Skeletal muscle tissue (tissue), 4 donors: ENCODE measurements around the gene DCLRE1A. TPM values are rescaled to one million over a fixed set of nuclear protein-coding genes. Genes with fewer than 3 reads are reported as not detected.

Experiments
- H3K27ac ChIP-seq: one replicate; pipeline ENCODE4 v1.7.0; 2013; ENCODE audit warnings: mild to moderate bottlenecking, low read depth, low read length, inconsistent platforms
- H3K27me3 ChIP-seq, 3 donors: one replicate each; pipeline ENCODE4 v1.7.0; 2013; ENCODE audit warnings: low read length in 3 of 3; ENCODE audit not compliant: control insufficient read depth in 3 of 3, insufficient read depth in 3 of 3
- H3K36me3 ChIP-seq, 3 donors: one replicate each; pipeline ENCODE4 v1.7.0; 2013; ENCODE audit warnings: low read length in 3 of 3; ENCODE audit not compliant: control insufficient read depth in 3 of 3, insufficient read depth in 3 of 3
- H3K4me1 ChIP-seq, 3 donors: one replicate each; pipeline ENCODE4 v1.7.0; 2013; ENCODE audit warnings: low read length in 3 of 3, mild to moderate bottlenecking in 3 of 3; ENCODE audit not compliant: control insufficient read depth in 3 of 3, insufficient read depth in 3 of 3
- H3K4me3 ChIP-seq, 3 donors: one replicate each; pipeline ENCODE4 v1.7.0; 2013; ENCODE audit warnings: low read length in 3 of 3
- H3K9ac ChIP-seq, 3 donors: one replicate each; pipeline ENCODE4 v1.7.0; 2013; ENCODE audit warnings: low read length in 3 of 3, mild to moderate bottlenecking in 3 of 3, moderate library complexity in 2 of 3, low read depth in 1 of 3
- H3K9me3 ChIP-seq, 3 donors: one replicate each; pipeline ENCODE4 v1.7.0; 2013; ENCODE audit warnings: low read length in 3 of 3; ENCODE audit not compliant: control insufficient read depth in 3 of 3
- total RNA-seq: library from RNA; depleted of rRNA; stranded (reverse); fragments of >200 nt; gene quantifications from one replicate; pipeline ENCODE4 v1.2.3, GENCODE V29; 2014
- donor health status: Osteomylitis.

DCLRE1A gene
- total RNA-seq, 1 donor from 2014 or later: 5.2 TPM

- no peaks in the 10 kb centered on the region for H3K4me1 ChIP-seq
- H3K9ac ChIP-seq: no peak overlapping the region
- no peaks in the 10 kb centered on the region for H3K27me3 ChIP-seq
- no peaks in the 10 kb centered on the region for H3K9me3 ChIP-seq
- H3K36me3 ChIP-seq: peaks cover 0 to 20% (median 6%) of the 10 kb centered on the region in 3 donors
- H3K27ac ChIP-seq: no peak overlapping the region
- no peak overlapping the region for H3K4me3 ChIP-seq
Observed at GRCh38 chr10:113882240-113882639, 28.4 kb upstream of the DCLRE1A start.

- peaks cover 0 to 16% (median 0%) of the 10 kb centered on the region in 3 donors for H3K36me3 ChIP-seq
- H3K27ac ChIP-seq: no peak overlapping the region
- H3K4me3 ChIP-seq: no peak overlapping the region
- H3K27me3 ChIP-seq: no peaks in the 10 kb centered on the region
- no peaks in the 10 kb centered on the region for H3K4me1 ChIP-seq
- no peaks in the 10 kb centered on the region for H3K9me3 ChIP-seq
- no peak overlapping the region for H3K9ac ChIP-seq
Observed at GRCh38 chr10:113880236-113880635, 26.4 kb upstream of the DCLRE1A start.

DNA sequence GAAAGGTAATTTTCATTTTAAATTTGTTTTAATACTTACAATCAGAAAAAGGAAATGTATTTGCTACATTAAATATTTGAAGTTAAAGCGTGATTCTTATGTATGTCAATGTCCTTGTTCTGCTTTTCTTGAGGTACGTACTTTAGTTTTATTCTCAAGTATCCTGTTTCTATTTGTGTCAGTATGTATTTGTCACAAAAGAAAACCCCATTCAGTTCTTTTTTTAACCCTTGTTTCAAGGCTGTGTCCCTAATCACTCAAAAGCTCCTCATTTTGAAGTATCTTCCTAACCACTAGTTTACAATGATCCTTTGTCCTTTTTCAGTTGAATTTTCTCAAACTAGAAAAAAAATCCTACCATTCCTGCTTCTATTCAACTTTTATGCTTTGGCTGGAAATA is 25.8 kb upstream of the DCLRE1A start:
- no peak overlapping the region for H3K9ac ChIP-seq
- H3K27me3 ChIP-seq: no peaks in the 10 kb centered on the region
- H3K36me3 ChIP-seq: peaks cover 0 to 13% (median 0%) of the 10 kb centered on the region in 3 donors

GRCh38 chr10:113876461-113876860 is 22.6 kb upstream of the DCLRE1A start:
- peaks cover 0 to 6% (median 3%) of the 10 kb centered on the region in 3 donors for H3K9me3 ChIP-seq
- H3K4me3 ChIP-seq: no peak overlapping the region
- no peaks in the 10 kb centered on the region for H3K4me1 ChIP-seq
- H3K36me3 ChIP-seq: peaks cover 0 to 8% (median 5%) of the 10 kb centered on the region in 3 donors
- H3K27ac ChIP-seq: no peak overlapping the region
- no peak overlapping the region for H3K9ac ChIP-seq
- H3K27me3 ChIP-seq: no peaks in the 10 kb centered on the region

More for the DNA sequence above, 25.8 kb upstream of the DCLRE1A start:
- Histone ChIP-seq H3K4me1 (no peaks in the 10 kb centered on the region), H3K4me3 (no peak overlapping the region), H3K27ac (no peak overlapping the region), H3K9me3 (no peaks in the 10 kb centered on the region)

DNA sequence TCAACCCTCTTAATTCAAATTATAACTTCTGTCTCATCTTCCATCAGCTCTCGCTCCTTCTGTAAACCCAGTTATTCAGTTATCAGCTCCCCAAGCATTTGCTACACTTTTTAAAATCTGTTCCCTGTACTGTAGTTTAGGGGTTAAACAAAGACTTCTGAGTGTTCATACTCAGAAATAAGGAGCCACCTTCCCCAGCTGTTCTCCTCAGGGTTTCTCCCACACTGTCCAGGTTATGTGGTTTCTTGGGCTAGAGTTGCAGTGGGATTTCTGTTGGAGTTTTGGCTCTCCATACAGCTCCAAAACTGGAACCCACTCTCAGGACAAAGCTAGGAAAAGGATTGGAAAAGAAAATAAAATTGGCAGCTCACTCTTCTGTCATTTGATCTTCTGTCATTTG is 21.3 kb upstream of the DCLRE1A start:
- Histone ChIP-seq H3K27ac (no peak overlapping the region), H3K9me3 (peaks cover 0 to 6% (median 3%) of the 10 kb centered on the region in 3 donors), H3K4me1 (no peaks in the 10 kb centered on the region), H3K4me3 (no peak overlapping the region), H3K27me3 (no peaks in the 10 kb centered on the region), H3K9ac (no peak overlapping the region), H3K36me3 (peaks cover 0 to 8% (median 5%) of the 10 kb centered on the region in 3 donors)

GRCh38 chr10:113872139-113873030 is 18.5 kb upstream of the DCLRE1A start:
- H3K27me3 ChIP-seq: no peaks in the 10 kb centered on the region
- H3K9ac ChIP-seq: no peak overlapping the region
- H3K9me3 ChIP-seq: peaks cover 0 to 6% (median 3%) of the 10 kb centered on the region in 3 donors
- no peak overlapping the region for H3K4me3 ChIP-seq
- H3K4me1 ChIP-seq: no peaks in the 10 kb centered on the region
- H3K36me3 ChIP-seq: peaks cover 0 to 6% (median 5%) of the 10 kb centered on the region in 3 donors
- H3K27ac ChIP-seq: no peak overlapping the region

DNA sequence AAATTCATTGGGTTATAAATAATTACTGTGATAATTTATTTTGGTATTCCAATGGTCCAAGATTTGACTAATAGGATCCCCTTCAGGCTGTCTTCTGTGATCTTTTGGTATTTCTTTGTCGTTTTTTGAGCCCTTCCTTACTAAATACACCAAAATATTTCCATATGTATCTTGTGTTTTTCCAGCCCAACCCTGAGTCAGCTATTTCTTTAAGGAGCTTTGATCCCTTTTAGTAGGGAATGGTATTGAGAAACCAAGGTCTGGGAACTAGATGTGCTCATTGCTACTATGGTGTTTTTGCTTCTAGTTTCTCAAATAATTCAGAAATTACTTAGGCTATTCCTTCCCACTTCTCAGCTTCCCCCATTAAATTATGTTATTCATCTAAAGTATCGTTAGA is 15.9 kb upstream of the DCLRE1A start:
- H3K36me3 ChIP-seq: peaks cover 0 to 5% (median 3%) of the 10 kb centered on the region in 3 donors
- no peak overlapping the region for H3K4me3 ChIP-seq
- H3K4me1 ChIP-seq: no peaks in the 10 kb centered on the region
- H3K27me3 ChIP-seq: no peaks in the 10 kb centered on the region
- H3K9me3 ChIP-seq: peaks cover 0 to 6% (median 3%) of the 10 kb centered on the region in 3 donors
- H3K27ac ChIP-seq: no peak overlapping the region
- H3K9ac ChIP-seq: no peak overlapping the region

- H3K4me1 ChIP-seq: no peaks in the 10 kb centered on the region
- H3K27me3 ChIP-seq: no peaks in the 10 kb centered on the region
- H3K27ac ChIP-seq: no peak overlapping the region
- H3K36me3 ChIP-seq: peaks cover 0 to 5% (median 4%) of the 10 kb centered on the region in 3 donors
- peaks cover 0 to 2% (median under 1%) of the 10 kb centered on the region in 3 donors for H3K9me3 ChIP-seq
- H3K9ac ChIP-seq: no peak overlapping the region
- no peak overlapping the region for H3K4me3 ChIP-seq
Observed at GRCh38 chr10:113867904-113868303, 14.0 kb upstream of the DCLRE1A start.

DNA sequence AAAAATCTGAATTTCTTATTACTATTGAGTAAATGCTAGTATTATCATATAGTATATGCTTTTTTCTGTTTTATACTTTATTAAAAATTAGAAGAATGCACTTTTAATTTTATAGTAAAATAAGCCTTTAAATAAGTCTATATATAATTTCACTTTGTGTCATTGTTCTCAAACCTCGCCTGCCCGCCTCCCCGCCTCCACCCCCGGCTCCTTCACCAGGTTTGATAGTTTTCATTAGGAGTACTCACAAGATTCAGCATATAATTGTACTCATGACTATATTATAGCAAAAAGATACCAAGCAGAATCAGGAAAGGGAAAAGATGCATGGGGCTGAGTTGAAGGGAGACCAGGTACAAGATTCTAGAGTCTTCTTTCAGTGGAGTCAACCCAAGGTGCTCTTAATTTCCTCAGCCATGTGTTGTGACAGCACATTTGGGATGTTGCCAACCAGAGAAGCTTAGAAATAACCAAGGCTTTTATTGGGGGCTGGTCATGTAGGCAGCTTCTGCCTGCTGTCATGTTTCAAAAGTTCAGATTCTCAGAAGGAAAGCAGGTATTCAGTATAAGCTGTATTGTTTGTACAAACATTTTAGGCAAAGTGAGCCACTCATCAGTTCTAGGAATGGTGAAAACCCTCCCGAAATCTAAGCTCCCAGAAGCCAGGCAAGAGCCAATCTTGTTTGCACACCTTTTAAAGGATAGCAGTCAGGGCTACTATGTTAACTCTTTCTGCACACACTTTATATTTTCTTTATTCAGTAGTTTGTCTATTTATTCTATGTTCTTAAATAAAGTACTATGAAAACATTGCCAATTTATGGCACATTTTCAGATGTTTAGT is 12.9 kb upstream of the DCLRE1A start:
- Histone ChIP-seq H3K4me3 (no peak overlapping the region), H3K9ac (no peak overlapping the region), H3K27me3 (no peaks in the 10 kb centered on the region), H3K36me3 (peaks cover 0 to 6% (median 4%) of the 10 kb centered on the region in 3 donors), H3K4me1 (no peaks in the 10 kb centered on the region), H3K9me3 (no peaks in the 10 kb centered on the region), H3K27ac (no peak overlapping the region)
